KMS-11 (cell line): Measurements from ENCODE around the gene FARS2.

Experiments used
- H2AFZ ChIP-seq: fragments of 200-600 bp; sonication (generic); 2 replicates; pipeline ENCODE4 v1.6.1; 2016; ENCODE audit warnings: antibody characterized with exemption, mixed run types, low read depth
- H3K27ac ChIP-seq: fragments of 200-600 bp; sonication (generic); 2 replicates; pipeline ENCODE4 v1.6.1; 2016; ENCODE audit warnings: mild to moderate bottlenecking, mixed run types
- H3K27me3 ChIP-seq: fragments of 200-600 bp; sonication (generic); 2 replicates; pipeline ENCODE4 v1.6.1; 2017; ENCODE audit warnings: mild to moderate bottlenecking, low read depth, mixed run types, moderate library complexity; ENCODE audit not compliant: insufficient read depth
- H3K36me3 ChIP-seq: fragments of 200-600 bp; sonication (generic); 2 replicates; pipeline ENCODE4 v1.6.1; 2017; ENCODE audit warnings: mild to moderate bottlenecking, mixed run types; ENCODE audit not compliant: insufficient read depth
- H3K4me1 ChIP-seq: fragments of 200-600 bp; sonication (generic); 2 replicates; pipeline ENCODE4 v1.6.1; 2016; ENCODE audit warnings: mild to moderate bottlenecking, low read depth, mixed run types; ENCODE audit not compliant: poor library complexity, severe bottlenecking
- H3K4me2 ChIP-seq: fragments of 200-600 bp; sonication (generic); 2 replicates; pipeline ENCODE4 v1.7.0; 2016; ENCODE audit warnings: mild to moderate bottlenecking, mixed run types
- H3K4me3 ChIP-seq: fragments of 200-600 bp; sonication (generic); IDR thresholded peaks from 2 replicates; pipeline ENCODE4 v1.6.1; 2017; ENCODE audit warnings: low read depth, low read length, mixed read lengths; ENCODE audit not compliant: insufficient read depth
- H3K79me2 ChIP-seq: fragments of 200-600 bp; sonication (generic); 2 replicates; pipeline ENCODE4 v1.6.1; 2016; ENCODE audit warnings: low read depth, mixed run types; ENCODE audit not compliant: insufficient read depth
- H3K9ac ChIP-seq: fragments of 200-600 bp; sonication (generic); 2 replicates; pipeline ENCODE4 v1.6.1; 2016; ENCODE audit warnings: mild to moderate bottlenecking, mixed run types
- H4K20me1 ChIP-seq: fragments of 200-600 bp; sonication (generic); 2 replicates; pipeline ENCODE4 v1.6.1; 2016; ENCODE audit warnings: mild to moderate bottlenecking, mixed run types; ENCODE audit not compliant: insufficient read depth
- TF ChIP-seq, protein P1 (sequence below): fragments of 200-600 bp; sonication (generic); conservative IDR thresholded peaks from 2 replicates; pipeline ENCODE4 v1.6.1; 2017; ENCODE audit warnings: low read depth, mild to moderate bottlenecking, antibody characterized with exemption, low read length, moderate library complexity, mixed read lengths

Gene FARS2

DNA sequence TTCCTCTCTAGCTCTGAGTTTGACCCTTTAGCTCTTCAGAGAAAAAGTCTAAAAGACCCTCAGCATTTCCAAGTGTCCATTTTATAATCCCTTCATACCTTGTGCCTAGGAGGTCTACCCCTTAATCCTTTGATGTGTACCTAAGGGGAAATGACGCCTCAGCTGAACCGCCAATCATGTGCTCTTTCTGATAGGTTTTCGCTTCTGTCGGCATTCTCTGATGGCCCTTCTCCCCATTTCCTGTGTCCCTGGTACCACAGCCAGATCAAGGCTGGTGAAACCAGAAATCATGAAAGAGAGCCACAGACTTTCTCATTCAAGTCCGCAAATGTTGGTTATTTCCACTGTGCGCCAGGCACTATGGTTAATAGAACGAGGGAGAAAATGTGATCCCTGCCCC lies 333.9 kb downstream of the FARS2 start:
- Histone ChIP-seq H2AFZ (no peak overlapping the region), H3K4me1 (no peaks in the 10 kb centered on the region), H3K79me2 (no peaks in the 10 kb centered on the region), H3K27me3 (no peaks in the 10 kb centered on the region), H3K4me2 (no peak overlapping the region), H3K4me3 (no peak overlapping the region), H3K27ac (no peak overlapping the region), H3K9ac (no peak overlapping the region), H4K20me1 (no peaks in the 10 kb centered on the region), H3K36me3 (no peaks in the 10 kb centered on the region)
- TF ChIP-seq, protein P1, sequence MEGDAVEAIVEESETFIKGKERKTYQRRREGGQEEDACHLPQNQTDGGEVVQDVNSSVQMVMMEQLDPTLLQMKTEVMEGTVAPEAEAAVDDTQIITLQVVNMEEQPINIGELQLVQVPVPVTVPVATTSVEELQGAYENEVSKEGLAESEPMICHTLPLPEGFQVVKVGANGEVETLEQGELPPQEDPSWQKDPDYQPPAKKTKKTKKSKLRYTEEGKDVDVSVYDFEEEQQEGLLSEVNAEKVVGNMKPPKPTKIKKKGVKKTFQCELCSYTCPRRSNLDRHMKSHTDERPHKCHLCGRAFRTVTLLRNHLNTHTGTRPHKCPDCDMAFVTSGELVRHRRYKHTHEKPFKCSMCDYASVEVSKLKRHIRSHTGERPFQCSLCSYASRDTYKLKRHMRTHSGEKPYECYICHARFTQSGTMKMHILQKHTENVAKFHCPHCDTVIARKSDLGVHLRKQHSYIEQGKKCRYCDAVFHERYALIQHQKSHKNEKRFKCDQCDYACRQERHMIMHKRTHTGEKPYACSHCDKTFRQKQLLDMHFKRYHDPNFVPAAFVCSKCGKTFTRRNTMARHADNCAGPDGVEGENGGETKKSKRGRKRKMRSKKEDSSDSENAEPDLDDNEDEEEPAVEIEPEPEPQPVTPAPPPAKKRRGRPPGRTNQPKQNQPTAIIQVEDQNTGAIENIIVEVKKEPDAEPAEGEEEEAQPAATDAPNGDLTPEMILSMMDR, result no peak

DNA sequence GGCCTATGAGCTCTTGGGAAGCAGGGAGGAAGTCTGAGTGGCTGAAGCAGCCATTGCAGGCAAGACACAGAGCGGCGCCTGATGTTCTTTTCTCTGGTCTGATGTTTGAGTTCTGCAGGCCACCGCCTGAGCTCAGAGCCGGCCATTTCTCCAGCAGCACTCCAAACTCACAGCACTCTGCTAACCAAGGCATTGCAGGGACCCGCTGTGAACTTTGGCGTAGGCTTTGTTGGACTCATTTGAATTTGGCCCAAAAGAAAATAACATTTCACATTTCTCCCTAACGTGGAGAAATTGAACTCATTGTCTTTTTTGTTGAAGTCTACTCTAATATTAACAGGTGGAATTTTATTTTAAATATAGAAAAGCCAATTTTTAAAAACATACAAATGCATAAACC lies 336.1 kb downstream of the FARS2 start:
- H3K27me3 ChIP-seq, result no peaks in the 10 kb centered on the region
- no peak overlapping the region for H3K4me3 ChIP-seq
- no peaks in the 10 kb centered on the region for H3K36me3 ChIP-seq
- no peaks in the 10 kb centered on the region for H3K79me2 ChIP-seq
- no peaks in the 10 kb centered on the region for H3K4me1 ChIP-seq
- no peak overlapping the region for H3K4me2 ChIP-seq
- H3K9ac ChIP-seq, result no peak overlapping the region
- H4K20me1 ChIP-seq, result no peaks in the 10 kb centered on the region
- no peak overlapping the region for H3K27ac ChIP-seq
- no peak overlapping the region for H2AFZ ChIP-seq
- TF ChIP-seq, protein P1, result no peak

DNA sequence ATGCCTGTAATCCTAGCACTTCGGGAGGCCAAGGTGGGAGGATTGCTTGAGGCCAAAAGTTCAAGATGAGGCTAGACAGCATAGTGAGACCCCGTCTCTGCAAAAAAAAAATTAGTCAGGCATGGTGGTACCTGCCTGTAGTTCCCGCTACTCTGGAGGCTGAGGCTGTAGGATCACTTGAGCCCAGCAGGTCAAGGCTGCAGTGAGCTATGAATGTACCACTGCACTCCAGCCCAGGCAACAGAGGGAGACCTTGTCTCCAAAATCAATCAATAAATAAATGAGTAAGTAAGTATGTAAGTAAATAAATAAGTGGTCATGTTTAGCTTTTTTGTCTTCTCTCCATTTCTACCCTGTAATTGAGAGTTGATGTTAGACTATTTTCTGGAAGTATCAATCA lies 336.8 kb downstream of the FARS2 start:
- Histone ChIP-seq H3K4me2 (no peak overlapping the region), H3K9ac (no peak overlapping the region), H3K36me3 (0 out of 2 replicates have a peak, but pooled peaks cover 3% of the 10 kb centered on the region), H3K27me3 (no peaks in the 10 kb centered on the region), H3K4me1 (no peaks in the 10 kb centered on the region), H4K20me1 (no peaks in the 10 kb centered on the region), H3K4me3 (no peak overlapping the region), H2AFZ (no peak overlapping the region), H3K79me2 (no peaks in the 10 kb centered on the region), H3K27ac (no peak overlapping the region)
- TF ChIP-seq, protein P1, result no peak

DNA sequence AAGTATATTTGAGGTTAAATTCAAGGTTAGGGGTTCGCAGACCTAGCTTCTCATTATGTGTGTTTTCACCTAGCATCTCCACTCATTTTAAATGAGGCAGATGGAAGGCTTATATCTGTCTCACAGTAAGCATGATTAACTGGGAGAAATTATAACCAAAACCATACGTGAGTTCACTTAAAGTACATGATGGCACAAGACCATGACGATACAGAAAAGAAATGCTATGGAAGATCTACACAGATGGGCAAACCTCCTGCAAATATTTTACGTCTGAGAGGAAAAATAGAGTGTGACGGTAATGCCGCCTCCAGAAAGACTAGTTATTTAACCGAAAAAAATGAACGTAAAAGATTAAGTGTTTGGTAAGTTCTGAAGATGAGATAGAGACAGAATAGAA lies 337.8 kb downstream of the FARS2 start:
- H3K4me3 ChIP-seq, result no peak overlapping the region
- H3K79me2 ChIP-seq, result no peaks in the 10 kb centered on the region
- no peak overlapping the region for H2AFZ ChIP-seq
- no peaks in the 10 kb centered on the region for H3K4me1 ChIP-seq
- H4K20me1 ChIP-seq, result no peaks in the 10 kb centered on the region
- no peaks in the 10 kb centered on the region for H3K27me3 ChIP-seq
- H3K36me3 ChIP-seq, result 0 out of 2 replicates have a peak, but pooled peaks cover 3% of the 10 kb centered on the region
- TF ChIP-seq, protein P1, result no peak
- no peak overlapping the region for H3K9ac ChIP-seq
- H3K4me2 ChIP-seq, result no peak overlapping the region
- no peak overlapping the region for H3K27ac ChIP-seq

DNA sequence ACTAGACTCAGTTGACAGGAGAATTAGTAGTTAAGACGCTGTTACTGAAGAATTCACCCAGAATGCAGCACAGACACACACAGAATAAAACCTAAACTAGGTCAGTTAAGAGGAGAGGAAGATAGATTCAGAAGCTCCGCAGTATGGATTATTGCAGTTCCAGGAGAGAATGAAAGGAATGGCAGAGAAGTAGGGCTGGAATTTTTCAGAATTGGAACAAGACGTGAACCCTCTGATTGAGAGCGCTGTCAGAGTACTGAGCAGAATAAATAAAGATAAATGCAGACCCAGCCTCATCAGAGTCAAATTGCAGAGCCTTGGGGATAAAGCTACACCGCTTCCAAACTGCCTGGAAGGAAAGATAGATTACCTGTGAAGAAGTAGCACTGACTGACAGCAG lies 344.6 kb downstream of the FARS2 start:
- H3K4me2 ChIP-seq, result no peak overlapping the region
- H3K27ac ChIP-seq, result no peak overlapping the region
- H3K27me3 ChIP-seq, result no peaks in the 10 kb centered on the region
- H4K20me1 ChIP-seq, result no peaks in the 10 kb centered on the region
- 0 out of 2 replicates have a peak, but pooled peaks cover 3% of the 10 kb centered on the region for H3K36me3 ChIP-seq
- no peak overlapping the region for H3K9ac ChIP-seq
- no peak overlapping the region for H2AFZ ChIP-seq
- no peaks in the 10 kb centered on the region for H3K4me1 ChIP-seq
- TF ChIP-seq, protein P1, result no peak
- no peaks in the 10 kb centered on the region for H3K79me2 ChIP-seq
- H3K4me3 ChIP-seq, result no peak overlapping the region
